SK-N-SH (cell line): ENCODE data around the gene PHLDA3. TPM values are rescaled to one million over a fixed set of nuclear protein-coding genes. Genes with fewer than 3 reads are reported as not detected.
A peak's percentile ranks its signal among the peaks of the same experiment; 100 is the strongest.

ENCODE experiments used
- CTCF ChIA-PET: fragments of 300-600, 350-600 bp; formaldehyde crosslinking; extraction: SDS; loops from one replicate; lab custom pipeline; 2021; lab: Yijun Ruan, JAX
- POLR2A ChIA-PET: fragments of 350-600 bp; sonication (Branson Sonifier 250); formaldehyde crosslinking; extraction: SDS; loops from one replicate; lab custom pipeline; 2020; ENCODE audit warnings: antibody characterized with exemption, inconsistent platforms; lab: Yijun Ruan, JAX
- DNase-seq: peaks from one replicate; pipeline ENCODE4 v3.0.0; 2012
- H2AFZ ChIP-seq: fragments of 200-600 bp; sonication (generic); 2 replicates; pipeline ENCODE4 v1.8.1; 2016; ENCODE audit warnings: antibody characterized with exemption, mild to moderate bottlenecking, low read depth
- H3F3A ChIP-seq: fragments of 200-600 bp; sonication (generic); replicated peaks from 2 replicates; pipeline ENCODE3; 2016; ENCODE audit warnings: antibody characterized with exemption, mild to moderate bottlenecking; ENCODE audit not compliant: insufficient read depth
- H3K27ac ChIP-seq, 2 experiments: fragments of 200-500 bp in 1 of 2; fragments of 200-600 bp in 1 of 2; sonication (Bioruptor generic) in 1 of 2; sonication (generic), shearing (Covaris generic) in 1 of 2; 2 replicates each; pipeline versions ENCODE4 v1.5.1 to v1.6.1; 2014 to 2016; ENCODE audit warnings: low read depth in 2 of 2, inconsistent platforms in 1 of 2, low read length in 1 of 2, mild to moderate bottlenecking in 1 of 2, mixed read lengths in 1 of 2
- H3K27me3 ChIP-seq: fragments of 200-600 bp; sonication (generic), shearing (Covaris generic); 2 replicates; pipeline ENCODE4 v1.6.1; 2016; ENCODE audit warnings: mixed run types; ENCODE audit not compliant: insufficient read depth
- H3K36me3 ChIP-seq, 2 experiments: fragments of 200-500 bp in 1 of 2; fragments of 200-600 bp in 1 of 2; sonication (Bioruptor generic) in 1 of 2; sonication (generic) in 1 of 2; replicated peaks in 1 of 2; 2 replicates each; pipeline versions ENCODE3 to v1.5.1; 2014 to 2016; ENCODE audit warnings: low read length in 1 of 2, mild to moderate bottlenecking in 1 of 2; ENCODE audit not compliant: insufficient read depth in 2 of 2, control insufficient read depth in 1 of 2
- H3K4me1 ChIP-seq, 2 experiments: fragments of 200-500 bp in 1 of 2; fragments of 200-600 bp in 1 of 2; sonication (Bioruptor generic) in 1 of 2; sonication (generic), shearing (Covaris generic) in 1 of 2; 2 replicates each; pipeline versions ENCODE4 v1.5.1 to v1.6.1; 2014 to 2016; ENCODE audit warnings: low read depth in 1 of 2, low read length in 1 of 2, mixed run types in 1 of 2; ENCODE audit not compliant: insufficient read depth in 2 of 2, control insufficient read depth in 1 of 2
- H3K4me2 ChIP-seq: fragments of 200-600 bp; sonication (generic), shearing (Covaris generic); 2 replicates; pipeline ENCODE4 v1.6.1; 2017; ENCODE audit warnings: mixed run types
- H3K4me3 ChIP-seq, 2 experiments: fragments of 200-500 bp in 1 of 2; fragments of 200-600 bp in 1 of 2; sonication (Bioruptor generic) in 1 of 2; sonication (generic), shearing (Covaris generic) in 1 of 2; 2 replicates each; pipeline versions ENCODE4 v1.5.1 to v1.8.1; 2014 to 2016; ENCODE audit warnings: low read depth in 2 of 2, inconsistent platforms in 1 of 2, low read length in 1 of 2, mild to moderate bottlenecking in 1 of 2, mixed read lengths in 1 of 2, moderate library complexity in 1 of 2
- H3K79me2 ChIP-seq: fragments of 200-600 bp; sonication (generic); 2 replicates; pipeline ENCODE4 v1.8.1; 2017; ENCODE audit warnings: mild to moderate bottlenecking; ENCODE audit not compliant: insufficient read depth
- H3K9ac ChIP-seq: fragments of 200-600 bp; sonication (generic); 2 replicates; pipeline ENCODE4 v1.6.1; 2017; ENCODE audit warnings: mixed run types
- H3K9me2 ChIP-seq: fragments of 200-600 bp; sonication (generic); 2 replicates; pipeline ENCODE4 v1.6.1; 2017; ENCODE audit warnings: mixed run types
- H3K9me3 ChIP-seq: fragments of 200-600 bp; sonication (generic); 2 replicates; pipeline ENCODE4 v1.6.1; 2017; ENCODE audit warnings: mixed run types, mild to moderate bottlenecking, moderate library complexity
- H4K20me1 ChIP-seq: fragments of 200-600 bp; sonication (generic); 2 replicates; pipeline ENCODE4 v1.6.1; 2017; ENCODE audit warnings: mild to moderate bottlenecking, mixed run types; ENCODE audit not compliant: insufficient read depth
- CHD2 ChIP-seq: fragments of 150-350 bp; IDR thresholded peaks from 2 replicates; pipeline ENCODE4 v1.6.1; 2018; ENCODE audit warnings: low read length; ENCODE audit not compliant: partially characterized antibody
- CTCF ChIP-seq: fragments of 200-600 bp; sonication (generic); IDR thresholded peaks from 2 replicates; pipeline ENCODE4 v1.6.1; 2017; ENCODE audit warnings: antibody characterized with exemption, mild to moderate bottlenecking, moderate library complexity
- ELF1 ChIP-seq: IDR thresholded peaks from 2 replicates; pipeline ENCODE4 v1.4.0; 2012
- EP300 ChIP-seq, 2 experiments: IDR thresholded peaks; 2 replicates each; pipeline versions ENCODE4 v1.4.0 to v1.6.1; 2012; ENCODE audit warnings: borderline replicate concordance in 1 of 2, low read depth in 1 of 2, low read length in 1 of 2
- EZH2phosphoT487 ChIP-seq: fragments of 200-600 bp; sonication (generic); IDR thresholded peaks from 2 replicates; pipeline ENCODE4 v1.6.1; 2017; ENCODE audit warnings: low read depth, mixed run types, mild to moderate bottlenecking, antibody characterized with exemption, moderate library complexity, borderline replicate concordance
- FOSL2 ChIP-seq: IDR thresholded peaks from 2 replicates; pipeline ENCODE4 v1.4.0; 2012; ENCODE audit warnings: low read depth, mild to moderate bottlenecking, moderate library complexity, borderline replicate concordance
- FOXJ3 ChIP-seq: sonication (generic); formaldehyde crosslinking; IDR thresholded peaks from 2 replicates; pipeline ENCODE4 v1.5.1; 2020; ENCODE audit warnings: mild to moderate bottlenecking, missing genetic modification reagents
- FOXM1 ChIP-seq: IDR thresholded peaks from 2 replicates; pipeline ENCODE4 v1.4.0; 2012; ENCODE audit warnings: low read depth, mild to moderate bottlenecking
- GABPA ChIP-seq: IDR thresholded peaks from 2 replicates; pipeline ENCODE4 v1.4.0; 2012; ENCODE audit warnings: low read depth, mild to moderate bottlenecking
- GATA2 ChIP-seq: sonication (generic); formaldehyde crosslinking; IDR thresholded peaks from 2 replicates; pipeline ENCODE4 v1.5.0; 2020; ENCODE audit warnings: mild to moderate bottlenecking, missing genetic modification reagents
- IRF3 ChIP-seq: fragments of 150-350 bp; IDR thresholded peaks from 2 replicates; pipeline ENCODE4 v1.6.1; 2016; ENCODE audit warnings: mild to moderate bottlenecking, low read depth, low read length
- JUND ChIP-seq: IDR thresholded peaks from 2 replicates; pipeline ENCODE4 v1.4.0; 2012
- MAX ChIP-seq: IDR thresholded peaks from 2 replicates; pipeline ENCODE4 v1.4.0; 2012; ENCODE audit warnings: low read depth
- MEF2A ChIP-seq: IDR thresholded peaks from 2 replicates; pipeline ENCODE4 v1.4.0; 2012; ENCODE audit warnings: low read depth, borderline replicate concordance
- MXI1 ChIP-seq: IDR thresholded peaks from 2 replicates; pipeline ENCODE4 v1.6.1; 2012; ENCODE audit warnings: mild to moderate bottlenecking, low read depth, low read length, improper control_type of control experiment
- NRF1 ChIP-seq: IDR thresholded peaks from 2 replicates; pipeline ENCODE4 v1.6.1; 2012; ENCODE audit warnings: low read depth, mild to moderate bottlenecking, low read length
- PBX3 ChIP-seq: IDR thresholded peaks from 2 replicates; pipeline ENCODE4; 2012
- RAD21 ChIP-seq: IDR thresholded peaks from 2 replicates; pipeline ENCODE4 v1.6.1; 2012; ENCODE audit warnings: mild to moderate bottlenecking, low read length
- RCOR1 ChIP-seq: fragments of 150-350 bp; IDR thresholded peaks from 2 replicates; pipeline ENCODE4 v1.6.1; 2017; ENCODE audit warnings: antibody characterized with exemption, low read length
- REST ChIP-seq: IDR thresholded peaks from 2 replicates; pipeline ENCODE4 v1.6.1; 2012; ENCODE audit warnings: mild to moderate bottlenecking, low read depth, low read length, moderate library complexity
- RFX5 ChIP-seq: IDR thresholded peaks from 2 replicates; pipeline ENCODE4 v1.6.1; 2012; ENCODE audit warnings: mild to moderate bottlenecking, improper control_type of control experiment, low read length
- RXRA ChIP-seq: IDR thresholded peaks from 2 replicates; pipeline ENCODE4 v1.4.0; 2012; ENCODE audit warnings: low read depth, mild to moderate bottlenecking, borderline replicate concordance
- SIN3A ChIP-seq: IDR thresholded peaks from 2 replicates; pipeline ENCODE4 v1.6.1; 2012; ENCODE audit warnings: low read depth, mild to moderate bottlenecking, low read length, moderate library complexity, borderline replicate concordance
- SMC3 ChIP-seq: IDR thresholded peaks from 2 replicates; pipeline ENCODE4 v1.6.1; 2012; ENCODE audit warnings: low read depth, low read length, improper control_type of control experiment
- TAF1 ChIP-seq: IDR thresholded peaks from 2 replicates; pipeline ENCODE4 v1.6.1; 2012; ENCODE audit warnings: low read depth, mild to moderate bottlenecking, low read length, moderate library complexity, borderline replicate concordance
- TCF12 ChIP-seq: IDR thresholded peaks from 2 replicates; pipeline ENCODE4 v1.4.0; 2012
- YY1 ChIP-seq: IDR thresholded peaks from 2 replicates; pipeline ENCODE4 v1.4.0; 2012; ENCODE audit warnings: low read depth, mild to moderate bottlenecking
- WGBS: methylation state at CpG from one replicate; pipeline ENCODE4 v1.1.6; 2017; ENCODE audit warnings: low lambda C conversion rate; 5-methylcytosine and 5-hydroxymethylcytosine counted together
- polyA plus RNA-seq, 3 experiments: library from polyadenylated mRNA; depleted of rRNA; stranded (reverse); fragments of >200 nt; gene quantifications; 2 replicates each; pipeline ENCODE4 v1.2.3, GENCODE V29; 2012

The PHLDA3 gene
- polyA plus RNA-seq, 1 of the 3 experiments (the other 2 are of a cell fraction): 105 TPM

GRCh38 chr1:201463071-201463552 is 5.9 kb downstream of the PHLDA3 start:
- Histone ChIP-seq H3K27me3 (no peaks in the 10 kb centered on the region), H3K4me2 (no peak overlapping the region; the same call in 1 of the 2 replicates), H3K27ac (peak overlapping the region; percentile 26 to 98; a peak in 3 of 4 replicates), H3K79me2 (peaks cover 39% of the 10 kb centered on the region), H3K9me3 (no peaks in the 10 kb centered on the region), H3K9me2 (no peaks in the 10 kb centered on the region), H3K9ac (no peak overlapping the region), H3K36me3 (peaks cover 13 to 21% of the 10 kb centered on the region in 2 experiments), H2AFZ (no peak overlapping the region), H3F3A (peaks cover 40% of the 10 kb centered on the region), H3K4me1 (peaks cover 29 to 32% of the 10 kb centered on the region in 2 experiments; a peak in 3 of 4 replicates), H3K4me3 (no peak overlapping the region), H4K20me1 (peaks cover 32% of the 10 kb centered on the region)
- ChIA-PET CTCF (interaction anchor here (0.8 to 5.5 kb wide), 7 partner anchors 9 to 253 kb away, joined by 3 to 24 read pairs (median 3); no protein-coding TSS in a partner anchor), POLR2A (no interaction called here)
- peak; percentile 51 for DNase-seq
- WGBS: 88% methylated on average over 7 of the region's 7 CpGs
- no peak; the same call in 1 of the 2 replicates for TF ChIP-seq SIN3A
- TF ChIP-seq MEF2A: no peak
- TF ChIP-seq GATA2 (CRISPR knock-in tag): no peak
- no peak for TF ChIP-seq YY1
- TF ChIP-seq NRF1: no peak
- TF ChIP-seq JUND: 0 out of 2 replicates have a peak, but pooled peaks have one; percentile 3
- no peak for TF ChIP-seq PBX3
- TF ChIP-seq FOXM1: no peak
- no peak for TF ChIP-seq TCF12
- no peak for TF ChIP-seq EP300 (IDR thresholded peaks at IDR 0.05; ENCODE audit: borderline replicate concordance in 1 of 2, low read depth in 1 of 2, low read length in 1 of 2)
- no peak for TF ChIP-seq IRF3
- no peak for TF ChIP-seq TAF1
- no peak for TF ChIP-seq RCOR1
- no peak for TF ChIP-seq RFX5
- TF ChIP-seq GABPA: no peak
- no peak for TF ChIP-seq CHD2
- peak; percentile 48 for TF ChIP-seq RAD21
- peak; percentile 51 for TF ChIP-seq CTCF
- TF ChIP-seq FOSL2: no peak
- no peak for TF ChIP-seq ELF1
- peak; percentile 25; the same call in 1 of the 2 replicates for TF ChIP-seq SMC3
- no peak for TF ChIP-seq FOXJ3 (CRISPR knock-in tag)
- TF ChIP-seq MXI1: no peak
- no peak for TF ChIP-seq EZH2phosphoT487
- TF ChIP-seq REST: peak; percentile 79
- TF ChIP-seq RXRA: no peak
- TF ChIP-seq MAX: no peak
